ENCODE data around the gene MACF1. TPM values are rescaled to one million over a fixed set of nuclear protein-coding genes. Genes with fewer than 3 reads are reported as not detected.

Gene MACF1
- total and polyA plus RNA-seq, 2 of the 13 experiments (the other 11 are each of a cell fraction or from before 2014, with no cell fraction given), result 36.7 to 65.4 TPM

DNA sequence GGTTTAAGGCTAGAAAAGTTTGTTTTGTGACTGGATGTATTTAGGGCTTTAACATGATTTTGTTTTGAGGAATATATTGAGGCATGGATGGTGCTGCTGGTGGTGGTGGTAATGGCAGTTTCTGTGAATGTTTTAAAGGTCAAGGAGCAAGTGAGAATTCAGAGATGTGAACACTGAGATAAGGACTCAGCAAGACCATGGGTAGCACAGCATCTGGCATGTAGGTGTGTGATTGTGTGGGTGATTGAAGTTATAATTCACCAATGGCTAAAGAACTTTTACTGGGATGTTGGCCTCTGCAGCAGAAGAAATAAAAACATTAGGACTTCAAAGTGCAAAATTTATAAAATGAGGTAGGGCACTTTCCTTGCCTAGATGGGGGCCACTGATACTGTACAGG, 65.9 kb downstream of the MACF1 start:
- CTCF ChIA-PET (ENCODE audit: low intra/inter-chr PET ratio, low total read pairs), result no interaction called here
- POLR2A ChIA-PET, result interaction anchor here (1.2 kb wide), 1 partner anchor 172 kb away, joined by 3 read pairs; no protein-coding TSS in a partner anchor
- no peak for DNase-seq (ENCODE audit: low spot score)
- no peak for ATAC-seq
- peaks cover 32% of the 10 kb centered on the region for H3K4me1 ChIP-seq (ENCODE audit: insufficient read depth, low read length)
- H3K4me2 ChIP-seq (ENCODE audit: low read depth, low read length), result no peak overlapping the region
- FAIRE-seq, result no peak
- intact Hi-C loops (cut with micrococcal nuclease; ENCODE audit: unreplicated experiment) (no loop called here), in situ Hi-C loops (cut with HindIII; ENCODE audit: extremely low pct_ligation_motif_present, low pct_unique_long_range_greater_than_20kb) (no loop called here)
- peaks cover 7% of the 10 kb centered on the region for H3K79me2 ChIP-seq (ENCODE audit: insufficient read depth, low read length)
- peaks cover 2 to 5% of the 10 kb centered on the region in 2 experiments; a peak in 2 of 5 replicates for H3K36me3 ChIP-seq (replicated peaks in 1 of 2; ENCODE audit: control insufficient read depth in 1 of 2, insufficient read depth in 2 of 2, low read length in 2 of 2)
- H3K9ac ChIP-seq (ENCODE audit: insufficient read depth, low read depth, low read length), result no peak overlapping the region
- no peaks in the 10 kb centered on the region for H3K27me3 ChIP-seq (ENCODE audit: control insufficient read depth in 1 of 2, insufficient read depth in 2 of 2, low read length in 2 of 2)
- H3K4me3 ChIP-seq (replicated peaks in 1 of 3; ENCODE audit: insufficient read depth in 1 of 3, low read depth in 2 of 3, low read length in 3 of 3), result no peak overlapping the region
- no peak for TF ChIP-seq FLYWCH1 (CRISPR knock-in tag; IDR thresholded peaks at IDR 0.05)
- TF ChIP-seq FOXA1 (IDR thresholded peaks at IDR 0.05), result no peak
- no peak for TF ChIP-seq FOXA1 (CRISPR knock-in tag; IDR thresholded peaks at IDR 0.05)
- TF ChIP-seq, protein P1, sequence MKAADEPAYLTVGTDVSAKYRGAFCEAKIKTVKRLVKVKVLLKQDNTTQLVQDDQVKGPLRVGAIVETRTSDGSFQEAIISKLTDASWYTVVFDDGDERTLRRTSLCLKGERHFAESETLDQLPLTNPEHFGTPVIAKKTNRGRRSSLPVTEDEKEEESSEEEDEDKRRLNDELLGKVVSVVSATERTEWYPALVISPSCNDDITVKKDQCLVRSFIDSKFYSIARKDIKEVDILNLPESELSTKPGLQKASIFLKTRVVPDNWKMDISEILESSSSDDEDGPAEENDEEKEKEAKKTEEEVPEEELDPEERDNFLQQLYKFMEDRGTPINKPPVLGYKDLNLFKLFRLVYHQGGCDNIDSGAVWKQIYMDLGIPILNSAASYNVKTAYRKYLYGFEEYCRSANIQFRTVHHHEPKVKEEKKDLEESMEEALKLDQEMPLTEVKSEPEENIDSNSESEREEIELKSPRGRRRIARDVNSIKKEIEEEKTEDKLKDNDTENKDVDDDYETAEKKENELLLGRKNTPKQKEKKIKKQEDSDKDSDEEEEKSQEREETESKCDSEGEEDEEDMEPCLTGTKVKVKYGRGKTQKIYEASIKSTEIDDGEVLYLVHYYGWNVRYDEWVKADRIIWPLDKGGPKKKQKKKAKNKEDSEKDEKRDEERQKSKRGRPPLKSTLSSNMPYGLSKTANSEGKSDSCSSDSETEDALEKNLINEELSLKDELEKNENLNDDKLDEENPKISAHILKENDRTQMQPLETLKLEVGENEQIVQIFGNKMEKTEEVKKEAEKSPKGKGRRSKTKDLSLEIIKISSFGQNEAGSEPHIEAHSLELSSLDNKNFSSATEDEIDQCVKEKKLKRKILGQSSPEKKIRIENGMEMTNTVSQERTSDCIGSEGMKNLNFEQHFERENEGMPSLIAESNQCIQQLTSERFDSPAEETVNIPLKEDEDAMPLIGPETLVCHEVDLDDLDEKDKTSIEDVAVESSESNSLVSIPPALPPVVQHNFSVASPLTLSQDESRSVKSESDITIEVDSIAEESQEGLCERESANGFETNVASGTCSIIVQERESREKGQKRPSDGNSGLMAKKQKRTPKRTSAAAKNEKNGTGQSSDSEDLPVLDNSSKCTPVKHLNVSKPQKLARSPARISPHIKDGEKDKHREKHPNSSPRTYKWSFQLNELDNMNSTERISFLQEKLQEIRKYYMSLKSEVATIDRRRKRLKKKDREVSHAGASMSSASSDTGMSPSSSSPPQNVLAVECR (CRISPR knock-in tag; IDR thresholded peaks at IDR 0.05; ENCODE audit: borderline replicate concordance), result no peak
- TF ChIP-seq ZNF30 (CRISPR knock-in tag; IDR thresholded peaks at IDR 0.05), result no peak
- no peak for TF ChIP-seq EHMT2 (IDR thresholded peaks at IDR 0.05; ENCODE audit: borderline replicate concordance, low read depth, low read length)
- TF ChIP-seq ZFYVE20 (CRISPR knock-in tag; IDR thresholded peaks at IDR 0.05; ENCODE audit: borderline replicate concordance, low read depth), result no peak
- TF ChIP-seq U2AF1 (optimal IDR thresholded peaks at IDR 0.05; ENCODE audit: low read depth, low read length), result no peak
- TF ChIP-seq, protein P2, sequence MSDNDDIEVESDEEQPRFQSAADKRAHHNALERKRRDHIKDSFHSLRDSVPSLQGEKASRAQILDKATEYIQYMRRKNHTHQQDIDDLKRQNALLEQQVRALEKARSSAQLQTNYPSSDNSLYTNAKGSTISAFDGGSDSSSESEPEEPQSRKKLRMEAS (IDR thresholded peaks at IDR 0.05), result no peak
- TF ChIP-seq GTF2F1 (IDR thresholded peaks at IDR 0.05; ENCODE audit: low read length), result no peak
- TF ChIP-seq, protein P3, sequence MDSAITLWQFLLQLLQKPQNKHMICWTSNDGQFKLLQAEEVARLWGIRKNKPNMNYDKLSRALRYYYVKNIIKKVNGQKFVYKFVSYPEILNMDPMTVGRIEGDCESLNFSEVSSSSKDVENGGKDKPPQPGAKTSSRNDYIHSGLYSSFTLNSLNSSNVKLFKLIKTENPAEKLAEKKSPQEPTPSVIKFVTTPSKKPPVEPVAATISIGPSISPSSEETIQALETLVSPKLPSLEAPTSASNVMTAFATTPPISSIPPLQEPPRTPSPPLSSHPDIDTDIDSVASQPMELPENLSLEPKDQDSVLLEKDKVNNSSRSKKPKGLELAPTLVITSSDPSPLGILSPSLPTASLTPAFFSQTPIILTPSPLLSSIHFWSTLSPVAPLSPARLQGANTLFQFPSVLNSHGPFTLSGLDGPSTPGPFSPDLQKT (CRISPR knock-in tag; IDR thresholded peaks at IDR 0.05; ENCODE audit: borderline replicate concordance), result no peak
- no peak for TF ChIP-seq RFX3 (CRISPR knock-in tag; IDR thresholded peaks at IDR 0.05)
- no peak for TF ChIP-seq TEAD3 (CRISPR knock-in tag; optimal IDR thresholded peaks at IDR 0.05; ENCODE audit: borderline replicate concordance)
- TF ChIP-seq MTA1 (CRISPR knock-in tag; IDR thresholded peaks at IDR 0.05; ENCODE audit: borderline replicate concordance), result no peak
- H2AFZ ChIP-seq (ENCODE audit: low read length), result no peak overlapping the region
- no peaks in the 10 kb centered on the region for H3K9me3 ChIP-seq (ENCODE audit: low read length)
- no TSS peak for BruUV-seq (replicated peaks)
- H3K27ac ChIP-seq (ENCODE audit: extremely low read length, insufficient read depth, low read length), result no peak overlapping the region
- 0 out of 2 replicates have a peak, but pooled peaks cover 6% of the 10 kb centered on the region for H4K20me1 ChIP-seq (ENCODE audit: insufficient read depth, low read length)

Measured in HepG2 (cell line).